Left renal pelvis (tissue), 4 donors: ENCODE data around the gene GJB1. TPM values are rescaled to one million over a fixed set of nuclear protein-coding genes. Genes with fewer than 3 reads are reported as not detected.

Source experiments
- DNase-seq, 4 donors: peaks; one replicate each; pipeline ENCODE4 v3.0.0-alpha.2; 2013; ENCODE audit warnings: low read depth in 4 of 4, low spot score in 3 of 4
- polyA plus RNA-seq, 4 donors: library from polyadenylated mRNA; unstranded; fragments of 120-200 nt; gene quantifications; one replicate each; pipeline ENCODE4 v1.2.1, GENCODE V29; 2013; ENCODE audit not compliant: insufficient read length in 4 of 4

The GJB1 gene
- polyA plus RNA-seq, 4 donors = 0.96 to 47.7 (median 37.3) TPM

DNA sequence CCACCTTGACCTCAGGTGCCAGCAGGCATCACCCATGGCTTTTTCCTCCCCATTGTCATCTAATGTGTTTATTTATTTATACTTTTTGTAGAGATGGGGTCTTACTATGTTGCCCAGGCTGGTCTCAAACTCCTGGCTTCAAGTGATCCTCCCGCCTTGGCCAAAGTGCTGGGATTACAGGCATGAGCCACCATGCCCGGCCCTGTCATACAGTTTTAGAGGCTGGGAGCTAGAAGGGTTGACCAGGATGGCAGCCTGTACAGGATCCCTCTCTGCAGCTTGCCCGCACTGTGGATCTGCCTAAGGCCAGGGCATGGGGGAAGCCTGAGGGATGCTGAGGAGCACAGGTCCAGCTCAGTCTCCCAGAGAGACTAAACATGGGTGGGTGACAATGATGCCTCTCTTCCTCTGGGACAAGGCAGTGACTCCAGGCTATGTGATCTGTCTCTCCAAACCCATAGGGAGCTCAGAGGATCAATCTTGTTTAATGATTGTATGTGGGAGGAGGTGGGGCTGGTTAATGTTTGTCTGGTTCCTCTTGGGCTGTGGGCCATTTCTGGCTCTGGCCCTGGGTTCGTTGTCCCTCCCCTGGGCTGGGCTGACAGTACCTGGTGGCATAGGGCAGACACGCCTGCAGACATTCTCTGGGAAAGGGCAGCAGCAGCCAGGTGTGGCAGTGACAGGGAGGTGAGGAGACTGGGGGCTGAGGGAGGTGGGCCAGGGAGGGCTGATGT, 8.3 kb upstream of the GJB1 start:
- DNase-seq = no peak

DNA sequence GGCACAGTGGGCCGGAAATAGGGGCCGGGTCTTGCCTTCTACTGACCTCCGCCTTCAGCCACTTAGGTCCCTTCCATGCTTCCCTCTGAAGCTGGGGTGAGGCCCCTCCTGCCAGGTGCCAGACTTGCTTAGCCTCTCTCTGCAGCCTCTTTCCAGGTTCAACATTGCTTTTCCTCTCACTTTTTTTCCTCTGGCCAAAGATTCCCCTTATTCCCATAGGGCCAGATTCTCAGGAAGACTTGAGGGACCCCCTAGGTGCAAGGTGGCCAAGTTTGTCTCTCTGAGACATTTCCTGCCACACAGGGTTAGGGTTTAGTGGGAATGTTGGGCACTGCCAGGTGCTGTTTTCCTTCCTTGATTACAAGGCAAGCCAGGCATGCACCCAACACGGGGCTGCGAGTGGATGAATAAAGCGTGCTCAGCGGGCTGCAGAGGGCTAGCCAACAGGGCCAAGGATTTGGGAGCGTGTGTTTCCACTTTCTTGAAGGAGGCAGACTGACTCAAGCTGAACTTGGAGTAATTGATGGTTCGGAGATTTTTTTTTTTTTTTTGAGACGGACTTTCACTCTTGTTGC, 7.6 kb upstream of the GJB1 start:
- no peak for DNase-seq

- no peak for DNase-seq
Observed at GRCh38 chrX:71216485-71216884, 6.5 kb upstream of the GJB1 start.

- no peak for DNase-seq
Observed at GRCh38 chrX:71217298-71217697, 5.7 kb upstream of the GJB1 start.

DNA sequence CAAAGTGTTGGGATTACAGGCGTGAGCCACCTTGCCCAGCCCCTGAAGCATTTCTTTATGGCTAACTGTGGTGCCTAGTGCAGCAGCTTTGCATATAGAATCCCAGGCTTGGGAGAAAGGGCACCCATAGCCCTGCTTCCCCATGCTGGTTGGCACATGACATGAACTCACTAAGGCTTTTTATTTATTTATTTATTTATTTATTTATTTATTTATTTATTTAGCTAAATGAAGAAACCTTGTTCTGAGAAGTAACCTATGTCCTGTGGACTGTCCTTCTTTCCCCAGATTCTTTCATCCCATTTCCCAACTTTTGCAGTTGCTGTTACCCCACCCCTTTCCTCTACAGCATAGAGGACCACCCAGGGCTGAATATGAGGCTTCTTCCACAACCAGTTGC, 1.9 kb upstream of the GJB1 start:
- DNase-seq = no peak

DNA sequence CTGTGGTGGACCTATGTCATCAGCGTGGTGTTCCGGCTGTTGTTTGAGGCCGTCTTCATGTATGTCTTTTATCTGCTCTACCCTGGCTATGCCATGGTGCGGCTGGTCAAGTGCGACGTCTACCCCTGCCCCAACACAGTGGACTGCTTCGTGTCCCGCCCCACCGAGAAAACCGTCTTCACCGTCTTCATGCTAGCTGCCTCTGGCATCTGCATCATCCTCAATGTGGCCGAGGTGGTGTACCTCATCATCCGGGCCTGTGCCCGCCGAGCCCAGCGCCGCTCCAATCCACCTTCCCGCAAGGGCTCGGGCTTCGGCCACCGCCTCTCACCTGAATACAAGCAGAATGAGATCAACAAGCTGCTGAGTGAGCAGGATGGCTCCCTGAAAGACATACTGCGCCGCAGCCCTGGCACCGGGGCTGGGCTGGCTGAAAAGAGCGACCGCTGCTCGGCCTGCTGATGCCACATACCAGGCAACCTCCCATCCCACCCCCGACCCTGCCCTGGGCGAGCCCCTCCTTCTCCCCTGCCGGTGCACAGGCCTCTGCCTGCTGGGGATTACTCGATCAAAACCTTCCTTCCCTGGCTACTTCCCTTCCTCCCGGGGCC, 1.2 kb downstream of the GJB1 start:
- no peak for DNase-seq

DNA sequence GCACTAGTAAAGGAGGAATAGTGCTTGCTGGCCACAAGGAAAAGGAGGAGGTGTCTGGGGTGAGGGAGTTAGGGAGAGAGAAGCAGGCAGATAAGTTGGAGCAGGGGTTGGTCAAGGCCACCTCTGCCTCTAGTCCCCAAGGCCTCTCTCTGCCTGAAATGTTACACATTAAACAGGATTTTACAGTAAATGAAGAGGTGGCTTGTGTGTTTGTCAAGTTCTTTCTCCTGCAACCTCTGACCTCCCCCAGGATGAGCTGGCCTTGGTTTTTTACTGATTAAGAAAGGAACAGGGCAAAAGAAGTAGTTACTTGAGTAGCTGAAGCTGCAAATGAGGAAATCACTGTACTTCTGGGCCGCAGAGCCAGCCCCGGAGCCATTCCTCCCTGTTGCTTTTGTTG, 2.0 kb downstream of the GJB1 start:
- no peak for DNase-seq

DNA sequence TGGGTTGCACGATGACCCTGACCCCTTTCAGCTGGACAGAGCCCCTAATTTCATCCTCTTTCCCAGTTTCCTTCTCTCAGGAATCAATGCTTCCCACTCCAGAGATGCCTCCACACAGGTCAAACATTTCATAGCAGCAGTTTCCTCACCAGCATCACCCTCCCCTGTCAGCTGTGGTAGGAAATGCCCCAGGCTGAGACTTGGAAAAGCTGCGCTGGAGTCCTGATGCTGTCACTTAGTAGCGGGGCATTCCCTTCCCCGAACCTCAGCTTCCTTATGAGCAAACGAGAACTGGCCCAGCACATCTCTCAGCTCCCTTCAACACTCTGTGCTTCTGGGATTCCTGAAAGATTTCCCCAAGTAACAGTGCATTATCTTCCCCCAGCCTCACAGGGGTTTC, 2.7 kb downstream of the GJB1 start:
- DNase-seq = no peak

DNA sequence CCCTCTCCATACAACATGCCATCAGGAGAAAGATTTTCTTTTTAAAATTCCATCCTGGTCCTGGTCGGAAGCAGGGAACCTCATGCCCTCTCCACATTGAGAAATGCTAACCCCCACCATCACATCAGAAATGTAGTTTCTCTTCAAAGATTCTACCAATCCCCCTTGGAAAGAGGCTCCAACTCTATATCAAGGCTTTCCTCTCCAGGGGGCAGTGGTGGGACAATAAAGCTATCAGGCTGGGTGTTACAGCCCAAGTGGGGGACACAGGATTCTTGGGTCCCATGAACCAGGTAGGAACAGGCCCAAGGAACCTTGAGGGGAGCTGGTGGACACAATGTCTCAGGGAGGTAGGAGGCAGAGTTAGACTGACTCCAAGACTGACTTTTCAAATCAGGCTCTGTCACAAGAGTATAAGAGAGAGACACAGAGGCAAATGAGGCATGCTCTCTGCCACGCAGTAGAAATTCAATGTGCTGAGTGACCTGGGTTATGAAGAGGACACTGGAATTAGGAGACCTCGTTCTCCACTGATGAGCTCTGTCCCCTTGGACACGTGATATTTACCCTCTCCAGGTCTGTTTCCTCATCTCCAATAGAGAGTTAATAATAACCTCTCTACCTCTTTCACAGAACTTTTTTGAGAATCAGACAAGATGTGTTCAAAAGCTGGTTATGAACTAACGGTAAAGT, 4.5 kb downstream of the GJB1 start:
- DNase-seq = no peak

DNA sequence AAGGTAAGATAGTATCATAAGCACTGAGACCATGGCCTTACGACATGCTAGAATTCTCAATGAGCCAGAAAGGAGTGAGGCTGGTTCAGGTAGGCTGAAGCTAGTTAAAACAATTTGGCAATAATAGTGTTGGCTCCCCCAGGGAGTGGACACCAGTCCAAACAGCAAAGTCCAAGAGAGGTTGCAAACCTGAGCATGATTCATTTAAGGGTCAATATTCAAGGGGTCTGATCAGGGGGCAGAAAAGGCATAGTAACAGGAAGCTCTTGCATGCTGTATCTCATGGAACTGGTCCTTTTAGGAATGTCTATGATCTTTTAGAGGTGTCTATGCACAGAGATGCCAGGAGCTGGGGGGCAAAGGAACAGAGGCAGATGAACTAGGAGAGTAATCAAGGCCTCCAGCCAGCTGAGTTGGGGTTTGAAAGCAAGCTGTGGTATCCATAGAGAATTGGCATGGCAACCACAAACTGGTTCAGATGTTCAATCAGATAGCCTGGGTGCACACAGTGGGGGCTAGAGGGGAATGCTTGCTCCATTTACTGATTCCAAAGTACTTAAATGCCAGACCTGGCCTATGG, 5.1 kb downstream of the GJB1 start:
- DNase-seq = no peak

DNA sequence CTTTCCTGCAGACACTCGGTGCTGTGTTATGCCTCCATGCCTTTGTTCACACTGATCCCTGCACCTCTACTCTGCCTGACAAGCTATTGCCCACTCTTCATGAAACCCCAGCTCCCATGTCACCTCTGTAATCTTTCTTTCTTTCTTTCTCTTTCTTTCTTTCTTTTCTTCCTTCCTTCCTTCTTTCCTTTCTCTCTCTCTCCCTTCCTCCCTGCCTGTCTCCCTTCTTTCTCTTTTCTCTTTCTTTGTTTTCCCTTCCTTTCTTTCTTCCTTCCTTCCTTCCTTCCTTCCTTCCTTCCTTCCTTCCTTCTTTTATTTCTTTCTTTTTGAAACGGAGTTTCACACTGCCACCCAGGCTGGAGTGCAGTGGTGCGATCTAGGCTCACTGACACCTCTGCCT, 12.5 kb downstream of the GJB1 start:
- no peak for DNase-seq

GRCh38 chrX:71236836-71237235, 13.8 kb downstream of the GJB1 start:
- DNase-seq = no peak

GRCh38 chrX:71239781-71240180, 16.8 kb downstream of the GJB1 start:
- DNase-seq = no peak

GRCh38 chrX:71241301-71241700, 18.3 kb downstream of the GJB1 start:
- no peak for DNase-seq

- no peak for DNase-seq
Observed at GRCh38 chrX:71244359-71245128, 21.5 kb downstream of the GJB1 start.

DNA sequence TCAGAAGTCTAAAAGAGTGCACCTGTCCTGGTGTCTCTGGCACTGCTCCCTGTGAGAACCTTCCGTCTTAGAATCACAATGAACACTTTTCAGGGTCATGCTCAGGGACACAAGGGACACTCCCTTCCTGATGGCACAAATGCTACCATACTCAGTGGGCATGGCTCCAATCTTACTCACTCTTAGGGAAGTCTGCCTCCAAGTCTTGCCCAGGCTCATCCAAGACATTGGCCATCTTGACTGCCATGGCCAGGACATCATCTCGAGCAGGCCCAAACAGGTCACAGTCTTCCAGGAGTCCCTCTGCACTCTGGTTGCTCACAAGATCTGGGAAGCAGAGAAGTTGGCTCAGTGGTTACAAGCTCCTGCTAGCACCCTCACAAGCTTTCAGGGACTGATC, 22.1 kb downstream of the GJB1 start:
- no peak for DNase-seq

DNA sequence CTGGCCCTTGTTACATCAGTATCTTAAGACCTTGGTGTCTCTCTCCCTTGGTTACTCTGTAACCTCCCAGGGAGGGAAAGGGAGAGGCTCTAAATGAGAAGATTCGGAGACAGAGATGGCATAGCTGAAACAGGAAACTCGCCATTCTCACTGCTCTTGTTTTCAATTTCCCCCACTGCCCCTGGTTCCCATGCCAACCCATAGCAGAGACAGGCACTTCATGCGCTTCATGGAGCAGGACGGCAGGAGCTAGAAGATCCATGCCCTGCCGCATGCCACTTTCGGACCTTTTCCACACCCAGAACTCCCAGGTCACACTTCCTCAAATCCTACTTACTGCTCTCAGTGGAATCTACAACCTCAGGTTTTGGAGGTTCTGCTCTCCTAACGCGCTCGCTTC, 27.8 kb downstream of the GJB1 start:
- no peak for DNase-seq

- DNase-seq = no peak
Observed at GRCh38 chrX:71251466-71251973, 28.5 kb downstream of the GJB1 start.

- DNase-seq = no peak
Observed at GRCh38 chrX:71252221-71252620, 29.2 kb downstream of the GJB1 start.
